G401.6 (cell line): Measurements from ENCODE around the gene NPTN.
"Not testable (repeated sequence)": the region's sequence is repeated elsewhere in the genome, so short reads cannot be mapped to it uniquely, and the experiment has no call there.

Experiments used
- FAIRE-seq: peaks from 2 replicates; lab custom pipeline; 2012; peaks lifted over from hg19 to GRCh38; lab: Jason Lieb, UNC

The NPTN gene

DNA sequence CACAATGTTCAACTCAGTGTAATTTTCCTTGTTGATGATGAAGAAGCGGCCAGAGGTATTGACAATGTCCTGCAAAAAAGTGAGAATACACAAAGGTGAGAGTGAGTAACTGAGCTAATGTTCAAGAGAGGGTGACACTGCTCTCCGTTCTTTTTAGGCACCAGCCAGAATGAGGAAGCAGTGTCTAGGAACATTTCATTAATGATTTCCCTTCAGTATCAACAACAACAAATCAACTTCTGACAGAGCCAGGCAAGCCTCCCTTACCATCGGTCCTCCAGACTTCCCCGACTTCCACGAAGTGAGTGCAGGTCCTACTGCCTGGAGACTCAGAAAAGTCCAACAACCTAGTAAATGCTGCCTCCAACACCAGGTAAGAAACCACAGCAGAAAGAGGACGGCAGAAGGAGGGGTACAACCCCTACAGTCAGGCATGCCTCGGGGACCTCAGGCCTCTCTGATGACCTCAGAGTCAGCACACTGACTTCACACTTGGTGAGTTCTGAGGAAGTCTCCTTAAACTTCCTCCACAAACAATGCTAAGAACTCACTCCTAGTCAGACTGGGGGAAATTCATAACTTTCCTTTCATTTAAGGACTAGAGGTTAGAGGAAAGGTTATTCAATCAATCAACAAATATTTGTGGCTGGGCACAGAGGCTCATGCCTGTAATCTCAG, 62.7 kb downstream of the NPTN start:
- FAIRE-seq, result no peak

GRCh38 chr15:73569361-73569760, 63.8 kb downstream of the NPTN start:
- no peak for FAIRE-seq

- FAIRE-seq, result no peak
Observed at GRCh38 chr15:73568564-73569280, 64.5 kb downstream of the NPTN start.

DNA sequence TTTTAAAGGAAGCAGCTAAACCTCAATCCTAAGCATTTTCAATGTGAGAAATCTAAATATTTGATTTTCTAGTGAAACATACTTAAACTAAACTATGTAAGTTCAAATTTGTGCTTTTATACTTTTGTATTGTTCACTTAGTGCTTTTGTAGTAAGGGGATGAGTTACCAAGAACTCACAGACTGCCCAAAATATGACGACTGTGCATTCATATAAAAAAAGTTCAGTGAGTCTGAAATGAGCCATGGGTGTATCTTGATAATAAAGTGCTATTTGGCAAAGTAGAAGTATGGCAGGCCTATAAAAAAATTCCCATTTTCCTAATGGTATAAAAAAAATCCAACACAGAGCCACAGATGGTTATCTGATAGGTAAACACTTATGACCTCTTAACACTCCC, 66.2 kb downstream of the NPTN start:
- no peak for FAIRE-seq

DNA sequence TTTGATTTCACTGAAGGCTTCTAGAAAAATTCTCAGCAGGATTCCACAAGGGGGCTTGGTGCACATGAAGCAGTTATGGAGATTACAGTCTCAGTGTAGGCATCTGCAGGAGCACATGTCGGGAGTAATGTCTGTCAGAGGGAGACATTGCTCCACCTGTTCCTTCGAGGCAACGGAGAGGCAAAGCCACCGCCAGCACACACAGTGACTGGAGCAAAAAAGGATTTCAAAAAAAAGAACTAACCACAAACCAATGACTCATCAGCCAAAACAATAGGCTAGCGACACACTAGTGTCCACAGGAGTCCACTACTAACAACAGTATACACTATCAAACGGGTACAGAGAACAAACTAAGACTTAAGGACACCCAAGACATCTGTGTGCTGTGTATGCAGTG, 68.9 kb downstream of the NPTN start:
- no peak for FAIRE-seq

- FAIRE-seq, result peak; percentile 91
Observed at GRCh38 chr15:73560501-73561117, 72.6 kb downstream of the NPTN start.

DNA sequence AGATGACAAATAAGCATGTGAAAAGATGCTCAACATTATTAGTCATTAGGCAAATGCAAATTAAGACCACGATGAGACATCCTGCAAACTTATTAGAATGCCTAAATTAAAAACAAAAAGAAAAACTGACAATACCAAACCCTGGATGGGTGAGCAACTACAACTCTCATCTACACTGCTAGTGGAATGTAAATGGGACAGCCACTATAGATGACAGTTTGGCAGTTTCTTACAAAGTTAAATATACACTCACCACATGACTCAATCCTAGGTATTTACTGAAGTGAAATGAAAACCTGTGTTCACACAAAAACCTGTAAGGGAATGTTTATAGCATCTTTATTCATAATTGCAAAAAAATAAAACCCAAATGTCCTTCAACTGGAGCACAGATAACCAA, 74.7 kb downstream of the NPTN start:
- FAIRE-seq, result no peak

GRCh38 chr15:73555080-73555479, 78.1 kb downstream of the NPTN start:
- no peak for FAIRE-seq

DNA sequence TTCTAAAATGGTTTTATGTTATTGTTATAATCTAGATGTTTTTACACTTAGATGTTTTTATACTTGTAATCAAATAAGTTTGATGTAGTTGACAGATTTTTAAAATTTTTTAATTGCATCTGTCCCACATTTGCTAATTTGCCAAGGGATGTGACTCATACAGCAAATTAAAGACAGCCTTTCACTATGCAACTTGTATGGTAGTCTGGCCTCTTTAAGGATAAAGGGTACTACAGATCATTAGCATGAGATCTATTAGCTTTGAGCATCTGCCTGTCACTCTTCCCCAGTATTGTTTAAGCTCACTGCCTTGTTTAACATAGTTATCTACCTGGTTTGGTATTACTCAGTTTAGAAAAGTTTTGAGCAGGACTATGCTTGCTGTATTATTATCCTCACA, 83.0 kb downstream of the NPTN start:
- FAIRE-seq, result no peak

- FAIRE-seq, result not testable (repeated sequence)
Observed at GRCh38 chr15:73548925-73549324, 84.3 kb downstream of the NPTN start.

GRCh38 chr15:73541479-73541878, 91.7 kb downstream of the NPTN start:
- no peak for FAIRE-seq

DNA sequence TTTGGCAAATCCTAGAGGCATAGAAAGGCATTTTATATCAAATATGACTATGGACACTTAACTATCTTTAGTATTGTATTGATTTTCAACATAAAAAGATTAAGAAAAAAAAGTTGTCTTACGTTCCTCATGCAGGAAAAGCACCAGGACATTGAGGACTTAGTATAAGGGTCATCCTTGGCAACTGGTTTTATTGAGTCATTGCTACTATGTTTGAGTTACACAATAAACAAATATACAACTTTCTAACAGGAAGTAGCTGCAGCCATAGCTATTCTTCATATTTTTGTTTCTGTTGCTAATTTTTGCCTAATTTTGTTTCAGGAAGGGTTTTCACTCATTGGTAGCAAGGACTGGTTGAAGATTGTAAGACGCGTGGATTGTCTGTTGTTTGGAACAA, 93.0 kb downstream of the NPTN start:
- no peak for FAIRE-seq

- FAIRE-seq, result no peak
Observed at GRCh38 chr15:73539212-73540128, 93.7 kb downstream of the NPTN start.

GRCh38 chr15:73538563-73539211, 94.5 kb downstream of the NPTN start:
- FAIRE-seq, result no peak

DNA sequence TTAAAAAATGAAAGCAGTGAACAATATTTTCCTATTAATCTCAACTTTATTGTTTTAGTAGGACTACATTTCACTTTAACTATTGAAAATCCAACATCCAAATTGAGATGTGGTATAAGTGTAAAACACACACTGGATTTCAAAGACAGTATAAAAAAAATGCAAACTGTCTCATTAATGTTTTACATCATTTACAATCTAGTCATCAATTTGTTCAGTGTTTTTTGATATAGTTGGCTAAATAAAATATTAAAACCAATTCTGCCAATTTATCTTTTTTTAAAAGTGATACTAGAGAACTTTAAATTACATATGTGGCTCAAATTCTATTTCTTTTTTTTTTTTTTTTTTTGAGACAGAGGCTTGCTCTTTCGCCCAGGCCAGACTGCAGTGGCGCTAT, 95.1 kb downstream of the NPTN start:
- no peak for FAIRE-seq

DNA sequence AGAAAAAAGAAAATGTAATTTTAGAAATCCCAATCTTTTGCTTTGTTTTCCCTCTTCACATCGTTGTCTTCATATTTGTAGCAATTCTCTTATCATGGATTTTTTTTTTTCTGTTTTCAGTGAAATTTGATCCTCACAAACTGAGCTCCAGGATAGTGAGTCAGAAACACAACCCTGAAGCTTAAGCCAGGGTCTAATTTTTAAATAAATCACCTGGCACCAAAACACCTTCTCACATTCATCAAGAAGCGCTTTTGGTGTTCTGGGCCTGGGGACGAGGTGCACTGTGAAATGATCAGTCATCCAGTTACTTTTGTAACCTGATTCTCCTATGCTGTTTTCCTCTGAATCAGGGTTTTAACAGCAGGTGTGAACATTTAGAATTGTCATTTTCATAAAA, 102.5 kb downstream of the NPTN start:
- no peak for FAIRE-seq

- no peak for FAIRE-seq
Observed at GRCh38 chr15:73527598-73527997, 105.6 kb downstream of the NPTN start.

GRCh38 chr15:73524919-73525318, 108.3 kb downstream of the NPTN start:
- FAIRE-seq, result no peak

DNA sequence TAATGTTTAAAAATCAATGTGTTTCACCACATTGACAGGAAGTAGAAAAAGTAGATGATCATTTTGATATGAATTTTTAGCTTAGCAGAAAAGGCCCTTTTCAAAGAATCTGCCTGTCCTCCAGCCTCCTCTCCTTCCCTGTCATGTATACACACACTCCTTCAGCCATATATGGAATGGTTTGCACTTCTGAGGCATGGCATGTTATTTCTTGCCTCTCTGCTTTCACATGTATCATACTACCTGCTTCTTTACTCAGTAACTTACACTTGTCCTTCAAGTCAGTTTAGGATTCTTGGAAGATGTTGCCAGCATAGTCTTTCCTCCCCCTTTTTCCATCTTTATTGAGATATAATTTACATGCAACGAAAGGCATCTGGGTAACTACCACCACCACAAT, 111.2 kb downstream of the NPTN start:
- FAIRE-seq, result no peak

DNA sequence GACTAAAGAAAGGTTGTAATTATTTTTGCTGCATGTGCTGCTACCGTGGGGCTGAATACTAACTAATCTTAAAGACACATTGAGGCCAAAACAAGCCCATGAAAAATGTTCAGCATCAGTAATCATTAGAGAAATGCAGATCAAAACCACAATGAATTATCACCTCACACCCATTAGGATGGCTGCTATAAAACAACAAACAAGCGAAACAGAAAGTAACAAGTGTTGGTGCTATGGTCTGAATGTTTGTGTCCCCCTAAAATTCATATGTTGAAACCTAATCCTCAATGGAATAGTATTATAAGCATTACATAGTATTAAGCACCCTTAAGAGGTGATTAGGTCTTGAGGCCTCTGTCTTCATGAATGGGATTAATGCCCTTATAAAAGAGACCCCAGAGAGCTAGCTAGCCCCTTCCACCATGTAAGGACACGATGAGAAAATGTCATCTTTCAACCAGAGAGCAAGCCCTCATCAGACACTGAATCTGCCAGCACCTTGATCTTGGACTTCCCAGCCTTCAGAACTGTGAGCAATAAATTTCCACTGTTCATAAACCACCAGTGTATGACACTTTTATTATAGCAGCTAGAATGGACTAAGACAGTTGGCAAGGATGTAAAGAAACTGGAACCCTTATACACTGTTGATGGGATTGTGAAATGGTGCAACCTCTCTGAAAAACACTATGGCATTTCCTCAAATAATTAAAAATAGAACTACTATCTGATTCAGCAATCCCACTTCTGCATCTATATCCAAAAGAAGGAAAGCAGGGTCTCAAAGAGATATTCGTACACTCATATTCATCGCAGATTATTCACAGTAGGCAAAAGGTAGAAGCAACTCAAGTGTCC, 114.1 kb downstream of the NPTN start:
- FAIRE-seq, result no peak
